HEK293T (cell line): ENCODE measurements around the gene MEF2D.

Source experiments
- FOXK2 ChIP-seq: fragments of 450-650 bp; IDR thresholded peaks from 2 replicates; pipeline ENCODE4 v1.6.1; 2016; ENCODE audit warnings: mild to moderate bottlenecking
- FOXM1 ChIP-seq: fragments of 450-650 bp; IDR thresholded peaks from 2 replicates; pipeline ENCODE4 v1.6.1; 2017; ENCODE audit warnings: mild to moderate bottlenecking, borderline replicate concordance
- SP1 ChIP-seq: fragments of 450-650 bp; IDR thresholded peaks from 2 replicates; pipeline ENCODE4 v1.6.1; 2017
- SUZ12 ChIP-seq: fragments of 450-650 bp; IDR thresholded peaks from 2 replicates; pipeline ENCODE4 v1.6.1; 2016; ENCODE audit warnings: mild to moderate bottlenecking
- TARDBP ChIP-seq: fragments of 450-650 bp; IDR thresholded peaks from 2 replicates; pipeline ENCODE4 v1.6.1; 2016

GRCh38 chr1:156443286-156443685 lies 57.3 kb downstream of the MEF2D start:
- TF ChIP-seq FOXM1 (no peak), SUZ12 (no peak), FOXK2 (no peak), TARDBP (no peak), SP1 (no peak)
